ENCODE measurements around the gene MAL. TPM values are rescaled to one million over a fixed set of nuclear protein-coding genes. Genes with fewer than 3 reads are reported as not detected.

The MAL gene
- total RNA-seq, 1 experiment from 2014 or later, result not detected

DNA sequence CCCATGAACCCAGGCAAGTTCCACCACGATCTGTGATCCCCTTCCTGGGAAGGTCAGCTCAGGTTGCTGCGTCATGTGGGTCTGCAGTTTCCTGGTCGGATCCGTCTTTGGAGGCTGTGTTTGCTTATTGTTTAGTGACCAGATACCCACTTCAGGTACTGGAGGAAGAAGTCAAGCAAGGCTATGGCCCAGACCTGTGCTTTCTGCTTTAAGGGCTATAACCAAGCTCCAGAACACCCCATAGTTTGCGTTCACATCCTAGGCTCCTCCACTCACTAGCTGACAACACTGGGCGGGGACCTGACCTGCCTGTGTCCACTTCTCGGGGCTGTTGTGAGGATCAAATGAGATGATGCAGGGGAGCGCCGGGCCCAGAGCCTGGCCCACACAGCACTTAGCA, 44.0 kb downstream of the MAL start:
- CTCF ChIA-PET, result interaction anchor here (0.6 to 2.4 kb wide), 4 partner anchors 10 to 96 kb away, joined by 3 to 16 read pairs (median 6); no protein-coding TSS in a partner anchor

DNA sequence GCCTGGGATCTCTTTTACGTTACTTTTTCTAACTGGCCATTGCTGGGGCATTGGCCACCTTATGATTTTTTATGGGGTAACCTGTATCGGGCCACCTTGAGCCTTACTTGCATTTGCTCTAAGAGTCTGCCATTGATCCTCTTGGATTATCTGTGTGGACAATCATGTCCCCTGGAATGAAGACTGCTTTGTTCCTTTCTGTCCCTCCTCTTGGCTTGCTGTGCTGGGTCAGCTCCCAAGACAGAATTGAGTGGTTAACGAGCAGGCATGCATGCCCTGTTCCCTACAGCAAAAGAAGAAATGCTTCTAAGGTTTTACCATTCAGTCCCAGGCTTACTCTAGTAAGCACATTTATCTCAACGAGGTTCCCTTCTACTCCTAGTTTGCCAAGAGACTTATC, 46.3 kb downstream of the MAL start:
- Mint-ChIP-seq H3K27me3 (ENCODE audit: insufficient read depth, unreplicated experiment) (peaks cover 39% of the 10 kb centered on the region), H3K4me1 (ENCODE audit: insufficient read depth, unreplicated experiment) (no peaks in the 10 kb centered on the region), H3K27ac (ENCODE audit: low read depth, unreplicated experiment) (no peak overlapping the region), H3K36me3 (ENCODE audit: insufficient read depth, unreplicated experiment) (peaks cover 4% of the 10 kb centered on the region), H3K9me3 (ENCODE audit: unreplicated experiment) (no peaks in the 10 kb centered on the region), H3K4me3 (ENCODE audit: unreplicated experiment) (no peak overlapping the region)
- TF ChIP-seq, protein P1, sequence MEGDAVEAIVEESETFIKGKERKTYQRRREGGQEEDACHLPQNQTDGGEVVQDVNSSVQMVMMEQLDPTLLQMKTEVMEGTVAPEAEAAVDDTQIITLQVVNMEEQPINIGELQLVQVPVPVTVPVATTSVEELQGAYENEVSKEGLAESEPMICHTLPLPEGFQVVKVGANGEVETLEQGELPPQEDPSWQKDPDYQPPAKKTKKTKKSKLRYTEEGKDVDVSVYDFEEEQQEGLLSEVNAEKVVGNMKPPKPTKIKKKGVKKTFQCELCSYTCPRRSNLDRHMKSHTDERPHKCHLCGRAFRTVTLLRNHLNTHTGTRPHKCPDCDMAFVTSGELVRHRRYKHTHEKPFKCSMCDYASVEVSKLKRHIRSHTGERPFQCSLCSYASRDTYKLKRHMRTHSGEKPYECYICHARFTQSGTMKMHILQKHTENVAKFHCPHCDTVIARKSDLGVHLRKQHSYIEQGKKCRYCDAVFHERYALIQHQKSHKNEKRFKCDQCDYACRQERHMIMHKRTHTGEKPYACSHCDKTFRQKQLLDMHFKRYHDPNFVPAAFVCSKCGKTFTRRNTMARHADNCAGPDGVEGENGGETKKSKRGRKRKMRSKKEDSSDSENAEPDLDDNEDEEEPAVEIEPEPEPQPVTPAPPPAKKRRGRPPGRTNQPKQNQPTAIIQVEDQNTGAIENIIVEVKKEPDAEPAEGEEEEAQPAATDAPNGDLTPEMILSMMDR (IDR thresholded peaks at IDR 0.05; ENCODE audit: unreplicated experiment), result no peak
- CTCF ChIA-PET, result interaction anchor here (0.8 to 1.1 kb wide), 3 partner anchors 48 to 114 kb away, joined by 3 to 4 read pairs (median 4); no protein-coding TSS in a partner anchor
- DNase-seq (ENCODE audit: unreplicated experiment), result no peak
- BruUV-seq (replicated peaks), result no TSS peak
- intact Hi-C loops (cut with micrococcal nuclease), result no loop called here
- POLR2A ChIA-PET, result no interaction called here

More for the DNA sequence above, 44.0 kb downstream of the MAL start:
- TF ChIP-seq, protein P1 (IDR thresholded peaks at IDR 0.05; ENCODE audit: unreplicated experiment), result no peak
- Mint-ChIP-seq H3K9me3 (ENCODE audit: unreplicated experiment) (no peaks in the 10 kb centered on the region), H3K27ac (ENCODE audit: low read depth, unreplicated experiment) (no peak overlapping the region), H3K4me1 (ENCODE audit: insufficient read depth, unreplicated experiment) (no peaks in the 10 kb centered on the region), H3K36me3 (ENCODE audit: insufficient read depth, unreplicated experiment) (peaks cover 4% of the 10 kb centered on the region), H3K27me3 (ENCODE audit: insufficient read depth, unreplicated experiment) (peaks cover 48% of the 10 kb centered on the region), H3K4me3 (ENCODE audit: unreplicated experiment) (no peak overlapping the region)
- intact Hi-C loops (cut with micrococcal nuclease), result no loop called here
- no peak for DNase-seq (ENCODE audit: unreplicated experiment)
- POLR2A ChIA-PET, result no interaction called here
- BruUV-seq (replicated peaks), result no TSS peak

DNA sequence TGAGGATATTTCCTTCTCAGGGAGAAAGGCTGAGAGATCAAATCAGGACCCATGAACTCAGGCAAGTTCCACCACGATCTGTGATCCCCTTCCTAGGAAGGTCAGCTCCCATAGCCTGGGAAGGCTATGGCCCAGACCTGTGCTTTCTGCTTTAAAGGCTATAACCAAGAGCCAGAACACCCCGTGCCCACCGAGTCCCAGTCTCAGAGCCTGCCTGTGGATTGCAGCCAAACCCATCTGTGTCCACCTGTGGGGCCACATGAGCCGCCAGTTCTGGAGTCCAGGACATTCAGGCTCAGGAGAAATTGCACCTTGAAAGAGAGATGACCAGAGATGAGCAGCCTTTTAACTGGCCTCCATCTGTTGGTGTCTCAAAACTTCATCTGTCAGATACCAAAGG, 46.9 kb downstream of the MAL start:
- intact Hi-C loops (cut with micrococcal nuclease), result no loop called here
- H3K36me3 Mint-ChIP-seq (ENCODE audit: insufficient read depth, unreplicated experiment), result peaks cover 4% of the 10 kb centered on the region
- TF ChIP-seq, protein P1 (IDR thresholded peaks at IDR 0.05; ENCODE audit: unreplicated experiment), result no peak
- no peak for DNase-seq (ENCODE audit: unreplicated experiment)
- H3K9me3 Mint-ChIP-seq (ENCODE audit: unreplicated experiment), result no peaks in the 10 kb centered on the region
- no peak overlapping the region for H3K4me3 Mint-ChIP-seq (ENCODE audit: unreplicated experiment)
- no peak overlapping the region for H3K27ac Mint-ChIP-seq (ENCODE audit: low read depth, unreplicated experiment)
- no TSS peak for BruUV-seq (replicated peaks)
- peaks cover 39% of the 10 kb centered on the region for H3K27me3 Mint-ChIP-seq (ENCODE audit: insufficient read depth, unreplicated experiment)
- H3K4me1 Mint-ChIP-seq (ENCODE audit: insufficient read depth, unreplicated experiment), result no peaks in the 10 kb centered on the region
- CTCF ChIA-PET, result interaction anchor here (0.8 to 1.6 kb wide), 3 partner anchors 10 to 51 kb away, joined by 3 to 6 read pairs (median 4); no protein-coding TSS in a partner anchor
- POLR2A ChIA-PET, result interaction anchor here (0.6 kb wide), 1 partner anchor 10 kb away, joined by 4 read pairs; no protein-coding TSS in a partner anchor

DNA sequence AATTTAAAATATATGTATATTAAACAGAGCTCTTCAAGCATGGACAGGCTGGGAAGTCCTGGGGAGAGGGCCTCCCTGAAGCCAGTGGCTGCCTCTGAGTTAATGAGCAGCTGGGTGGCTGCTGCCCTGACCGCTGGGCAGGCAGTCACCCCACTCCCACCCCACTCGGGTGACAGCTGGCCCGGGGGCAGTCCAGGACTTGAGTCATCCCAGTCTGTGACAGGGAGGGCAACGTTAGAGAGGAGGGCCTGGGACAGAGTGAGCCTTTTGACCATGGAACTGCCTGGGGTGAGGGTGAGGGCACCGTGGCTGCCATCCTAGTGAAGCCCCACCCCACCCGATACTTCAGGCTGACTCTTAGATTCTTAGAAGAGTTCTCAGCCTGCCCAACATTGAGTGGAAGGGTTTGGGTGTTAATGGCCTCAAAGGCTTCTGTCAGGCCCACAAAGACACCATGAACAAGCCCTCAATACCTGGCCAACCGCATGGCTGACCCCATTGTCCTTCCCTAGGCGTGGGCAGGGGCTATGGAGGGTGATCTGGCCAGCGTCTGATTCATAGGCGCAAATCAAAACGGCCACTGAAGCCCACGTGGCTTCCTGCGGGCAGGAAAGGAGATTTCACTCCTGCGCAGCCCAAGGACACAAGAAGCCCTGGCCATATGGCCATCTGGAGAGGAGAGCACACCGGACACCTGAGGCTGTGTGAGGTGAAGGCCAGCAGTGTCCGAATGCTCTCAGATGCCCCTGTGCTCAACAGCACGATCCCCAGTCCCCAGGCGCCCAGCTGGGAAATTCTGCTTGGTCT, 48.6 kb downstream of the MAL start:
- CTCF ChIA-PET, result interaction anchor here (0.5 to 3.7 kb wide), 6 partner anchors 8 to 158 kb away, joined by 3 to 29 read pairs (median 4); no protein-coding TSS in a partner anchor
- H3K27ac Mint-ChIP-seq (ENCODE audit: low read depth, unreplicated experiment), result no peak overlapping the region
- peaks cover 4% of the 10 kb centered on the region for H3K36me3 Mint-ChIP-seq (ENCODE audit: insufficient read depth, unreplicated experiment)
- POLR2A ChIA-PET, result no interaction called here
- no peak for DNase-seq (ENCODE audit: unreplicated experiment)
- no TSS peak for BruUV-seq (replicated peaks)
- intact Hi-C loops (cut with micrococcal nuclease), result no loop called here
- H3K27me3 Mint-ChIP-seq (ENCODE audit: insufficient read depth, unreplicated experiment), result peaks cover 31% of the 10 kb centered on the region
- TF ChIP-seq, protein P1 (IDR thresholded peaks at IDR 0.05; ENCODE audit: unreplicated experiment), result no peak
- no peaks in the 10 kb centered on the region for H3K9me3 Mint-ChIP-seq (ENCODE audit: unreplicated experiment)
- H3K4me3 Mint-ChIP-seq (ENCODE audit: unreplicated experiment), result no peak overlapping the region
- no peaks in the 10 kb centered on the region for H3K4me1 Mint-ChIP-seq (ENCODE audit: insufficient read depth, unreplicated experiment)

All from MCF 10A (cell line).